Neural cell (in vitro differentiated cells): ENCODE results near the gene CEBPA. TPM values are rescaled to one million over a fixed set of nuclear protein-coding genes. Genes with fewer than 3 reads are reported as not detected.
"Not testable (repeated sequence)": the region's sequence is repeated elsewhere in the genome, so short reads cannot be mapped to it uniquely, and the experiment has no call there.

Source experiments
- H2AFZ ChIP-seq: fragments of 200-600, 300-800 bp; sonication (generic), shearing (Covaris generic); 2 replicates; pipeline ENCODE4 v1.6.0; 2014; ENCODE audit warnings: low read depth, mild to moderate bottlenecking, antibody characterized with exemption, low read length, moderate library complexity
- H3F3A ChIP-seq: fragments of 200-600 bp; shearing (Covaris generic); 2 replicates; pipeline ENCODE4 v1.6.1; 2016; ENCODE audit warnings: mild to moderate bottlenecking, moderate library complexity, mixed read lengths, antibody characterized with exemption, low read length; ENCODE audit not compliant: insufficient read depth, poor library complexity, severe bottlenecking
- H3K27ac ChIP-seq: fragments of 200-600, 300-800 bp; sonication (generic), shearing (Covaris generic); 2 replicates; pipeline ENCODE4 v1.5.1; 2014; ENCODE audit warnings: mild to moderate bottlenecking, low read length, moderate library complexity
- H3K27me3 ChIP-seq: fragments of 300-800, 200-600 bp; sonication (generic), shearing (Covaris generic); 2 replicates; pipeline ENCODE4 v1.6.0; 2014; ENCODE audit warnings: mild to moderate bottlenecking, low read depth, low read length, moderate library complexity; ENCODE audit not compliant: insufficient read depth
- H3K36me3 ChIP-seq: fragments of 300-800, 200-600 bp; sonication (generic), shearing (Covaris generic); 2 replicates; pipeline ENCODE4 v1.5.1; 2014; ENCODE audit warnings: mild to moderate bottlenecking, antibody characterized with exemption, low read length, moderate library complexity; ENCODE audit not compliant: insufficient read depth
- H3K4me2 ChIP-seq: fragments of 300-800, 200-600 bp; sonication (generic), shearing (Covaris generic); 2 replicates; pipeline ENCODE4 v1.6.0; 2014; ENCODE audit warnings: mild to moderate bottlenecking, low read length
- H3K4me3 ChIP-seq: fragments of 300-800, 200-600 bp; sonication (generic), shearing (Covaris generic); 2 replicates; pipeline ENCODE4 v1.5.1; 2014; ENCODE audit warnings: mild to moderate bottlenecking, low read length, moderate library complexity
- H3K79me2 ChIP-seq: fragments of 200-600 bp; shearing (Covaris generic); replicated peaks from 2 replicates; pipeline ENCODE4 v1.6.0; 2014; ENCODE audit warnings: mild to moderate bottlenecking, low read length, moderate library complexity; ENCODE audit not compliant: insufficient read depth
- H3K9ac ChIP-seq: fragments of 300-800, 200-600 bp; sonication (generic), shearing (Covaris generic); 2 replicates; pipeline ENCODE4 v1.6.1; 2016; ENCODE audit warnings: mild to moderate bottlenecking, low read length, mixed read lengths
- H3K9me2 ChIP-seq: fragments of 200-600 bp; shearing (Covaris generic); 2 replicates; pipeline ENCODE4 v1.6.1; 2016; ENCODE audit warnings: mild to moderate bottlenecking, low read length, mixed read lengths; ENCODE audit not compliant: insufficient read depth
- H3K9me3 ChIP-seq: fragments of 200-600, 300-800 bp; sonication (generic), shearing (Covaris generic); 2 replicates; pipeline ENCODE4 v1.6.1; 2016; ENCODE audit warnings: mild to moderate bottlenecking, mixed run types, low read length, moderate library complexity, mixed read lengths
- H4K20me1 ChIP-seq: fragments of 200-600 bp; shearing (Covaris generic); 2 replicates; pipeline ENCODE4 v1.6.1; 2016; ENCODE audit warnings: mild to moderate bottlenecking, mixed run types; ENCODE audit not compliant: insufficient read depth
- CTCF ChIP-seq: fragments of 450-650 bp; IDR thresholded peaks from 2 replicates; pipeline ENCODE4 v1.5.1; 2014; ENCODE audit warnings: antibody characterized with exemption, mild to moderate bottlenecking, moderate library complexity; ENCODE audit not compliant: poor library complexity, severe bottlenecking
- EP300 ChIP-seq: fragments of 450-650 bp; conservative IDR thresholded peaks from 2 replicates; pipeline ENCODE4 v1.6.1; 2014; ENCODE audit warnings: antibody characterized with exemption, mild to moderate bottlenecking, moderate library complexity; ENCODE audit not compliant: poor library complexity, severe bottlenecking
- EZH2 ChIP-seq: fragments of 200-600, 300-800 bp; shearing (Covaris generic), sonication (generic); IDR thresholded peaks from 2 replicates; pipeline ENCODE4 v1.6.1; 2014; ENCODE audit warnings: antibody characterized with exemption, low read length, borderline replicate concordance, mild to moderate bottlenecking; ENCODE audit not compliant: insufficient read depth, poor library complexity, severe bottlenecking
- MXI1 ChIP-seq: fragments of 450-650 bp; conservative IDR thresholded peaks from 2 replicates; pipeline ENCODE4 v1.6.1; 2014; ENCODE audit warnings: antibody characterized with exemption, mild to moderate bottlenecking; ENCODE audit not compliant: poor library complexity, severe bottlenecking
- POLR2AphosphoS5 ChIP-seq: IDR thresholded peaks from 2 replicates; pipeline ENCODE4 v1.6.1; 2012
- RAD21 ChIP-seq: fragments of 450-650 bp; conservative IDR thresholded peaks from 2 replicates; pipeline ENCODE4 v1.6.1; 2014; ENCODE audit warnings: antibody characterized with exemption, mild to moderate bottlenecking, moderate library complexity
- REST ChIP-seq: IDR thresholded peaks from 2 replicates; pipeline ENCODE4 v1.6.1; 2012; ENCODE audit warnings: borderline replicate concordance
- SMC3 ChIP-seq: fragments of 450-650 bp; conservative IDR thresholded peaks from 2 replicates; pipeline ENCODE4 v1.6.1; 2014; ENCODE audit warnings: antibody characterized with exemption, mild to moderate bottlenecking, moderate library complexity; ENCODE audit not compliant: poor library complexity
- TAF1 ChIP-seq: IDR thresholded peaks from 2 replicates; pipeline ENCODE4 v1.6.1; 2012; ENCODE audit warnings: low read depth
- polyA plus RNA-seq: library from polyadenylated mRNA; depleted of rRNA; stranded (reverse); fragments of >200 nt; gene quantifications from 2 replicates; pipeline ENCODE4 v1.2.3, GENCODE V29; 2014

Gene CEBPA
- polyA plus RNA-seq, 1 donor from 2014 or later = 2.6 TPM

GRCh38 chr19:33317517-33317916 is 15.2 kb upstream of the CEBPA start:
- no peak for TF ChIP-seq REST
- no peak for TF ChIP-seq POLR2AphosphoS5
- TF ChIP-seq EP300 = no peak
- no peak for TF ChIP-seq TAF1
- TF ChIP-seq SMC3 = no peak
- TF ChIP-seq EZH2 = no peak
- TF ChIP-seq CTCF = no peak
- TF ChIP-seq RAD21 = no peak
- TF ChIP-seq MXI1 = no peak
- no peak overlapping the region for H3K4me3 ChIP-seq
- no peaks in the 10 kb centered on the region for H4K20me1 ChIP-seq
- H3K27ac ChIP-seq = no peak overlapping the region
- H3K9ac ChIP-seq = no peak overlapping the region
- no peaks in the 10 kb centered on the region for H3F3A ChIP-seq
- H3K9me2 ChIP-seq = no peaks in the 10 kb centered on the region
- H3K79me2 ChIP-seq = no peaks in the 10 kb centered on the region
- H3K9me3 ChIP-seq = no peaks in the 10 kb centered on the region
- H2AFZ ChIP-seq = no peak overlapping the region
- H3K36me3 ChIP-seq = no peaks in the 10 kb centered on the region
- H3K4me2 ChIP-seq = no peak overlapping the region
- no peaks in the 10 kb centered on the region for H3K27me3 ChIP-seq

- Histone ChIP-seq H3K4me2 (no peak overlapping the region), H3K27ac (no peak overlapping the region), H3K4me3 (no peak overlapping the region), H2AFZ (no peak overlapping the region), H4K20me1 (no peaks in the 10 kb centered on the region), H3K27me3 (no peaks in the 10 kb centered on the region), H3K9me2 (no peaks in the 10 kb centered on the region), H3K36me3 (no peaks in the 10 kb centered on the region), H3K9me3 (no peaks in the 10 kb centered on the region), H3F3A (no peaks in the 10 kb centered on the region), H3K9ac (no peak overlapping the region), H3K79me2 (no peaks in the 10 kb centered on the region)
- TF ChIP-seq CTCF = no peak
- no peak for TF ChIP-seq POLR2AphosphoS5
- no peak for TF ChIP-seq MXI1
- no peak for TF ChIP-seq REST
- no peak for TF ChIP-seq SMC3
- TF ChIP-seq RAD21 = no peak
- TF ChIP-seq EP300 = no peak
- no peak for TF ChIP-seq TAF1
- TF ChIP-seq EZH2 = no peak
These were observed 14.4 kb upstream of the CEBPA start for GRCh38 chr19:33316541-33317264.

GRCh38 chr19:33312808-33313207 is 10.5 kb upstream of the CEBPA start:
- not testable (repeated sequence) for H3K4me3 ChIP-seq, H3K36me3 ChIP-seq, H4K20me1 ChIP-seq, H3K79me2 ChIP-seq, H3K4me2 ChIP-seq, H3K9me3 ChIP-seq, H3K27ac ChIP-seq, H3K9me2 ChIP-seq, H3F3A ChIP-seq, H2AFZ ChIP-seq, H3K27me3 ChIP-seq, H3K9ac ChIP-seq
